Measurements from ENCODE around the gene MPZL2. TPM values are rescaled to one million over a fixed set of nuclear protein-coding genes. Genes with fewer than 3 reads are reported as not detected.

The MPZL2 gene
- total RNA-seq, 1 donor from 2014 or later: 13.4 TPM

DNA sequence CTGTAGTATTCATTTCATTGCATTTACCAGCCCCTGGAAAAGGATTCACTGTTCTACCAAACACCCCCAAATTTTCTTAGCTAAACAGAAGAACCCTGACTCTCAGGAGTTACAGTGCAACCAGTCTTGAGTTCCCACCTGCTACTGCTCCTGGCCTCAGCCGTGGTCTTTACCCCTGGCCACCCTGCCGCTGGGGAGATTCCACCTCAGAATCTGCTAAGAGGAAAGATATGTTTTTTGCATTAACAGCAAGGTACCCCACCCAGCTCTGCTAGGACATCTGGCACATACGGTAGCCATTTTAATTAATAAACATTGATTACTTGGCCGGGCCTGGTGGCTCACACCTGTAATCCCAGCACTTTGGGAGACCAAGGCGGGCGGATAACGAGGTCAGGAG lies 48.3 kb downstream of the MPZL2 start:
- Histone ChIP-seq H3K4me1 (peaks cover 19% of the 10 kb centered on the region), H3K27ac (replicated peaks) (peak overlapping the region; percentile 16), H3K4me3 (no peak overlapping the region), H3K9me3 (replicated peaks) (no peaks in the 10 kb centered on the region), H3K36me3 (no peaks in the 10 kb centered on the region), H3K27me3 (ENCODE audit: low read depth) (peaks cover under 1% of the 10 kb centered on the region)
- TF ChIP-seq, protein P1, sequence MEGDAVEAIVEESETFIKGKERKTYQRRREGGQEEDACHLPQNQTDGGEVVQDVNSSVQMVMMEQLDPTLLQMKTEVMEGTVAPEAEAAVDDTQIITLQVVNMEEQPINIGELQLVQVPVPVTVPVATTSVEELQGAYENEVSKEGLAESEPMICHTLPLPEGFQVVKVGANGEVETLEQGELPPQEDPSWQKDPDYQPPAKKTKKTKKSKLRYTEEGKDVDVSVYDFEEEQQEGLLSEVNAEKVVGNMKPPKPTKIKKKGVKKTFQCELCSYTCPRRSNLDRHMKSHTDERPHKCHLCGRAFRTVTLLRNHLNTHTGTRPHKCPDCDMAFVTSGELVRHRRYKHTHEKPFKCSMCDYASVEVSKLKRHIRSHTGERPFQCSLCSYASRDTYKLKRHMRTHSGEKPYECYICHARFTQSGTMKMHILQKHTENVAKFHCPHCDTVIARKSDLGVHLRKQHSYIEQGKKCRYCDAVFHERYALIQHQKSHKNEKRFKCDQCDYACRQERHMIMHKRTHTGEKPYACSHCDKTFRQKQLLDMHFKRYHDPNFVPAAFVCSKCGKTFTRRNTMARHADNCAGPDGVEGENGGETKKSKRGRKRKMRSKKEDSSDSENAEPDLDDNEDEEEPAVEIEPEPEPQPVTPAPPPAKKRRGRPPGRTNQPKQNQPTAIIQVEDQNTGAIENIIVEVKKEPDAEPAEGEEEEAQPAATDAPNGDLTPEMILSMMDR (IDR thresholded peaks at IDR 0.05; ENCODE audit: borderline replicate concordance): no peak
- intact Hi-C loops (cut with micrococcal nuclease): no loop called here
- no peak for DNase-seq

- no peak overlapping the region for H3K4me3 ChIP-seq
- H3K27ac ChIP-seq (replicated peaks): peak overlapping the region; percentile 31
- no peaks in the 10 kb centered on the region for H3K36me3 ChIP-seq
- H3K27me3 ChIP-seq (ENCODE audit: low read depth): no peaks in the 10 kb centered on the region
- H3K9me3 ChIP-seq (replicated peaks): no peaks in the 10 kb centered on the region
- peaks cover 24% of the 10 kb centered on the region for H3K4me1 ChIP-seq
- TF ChIP-seq, protein P1 (IDR thresholded peaks at IDR 0.05; ENCODE audit: borderline replicate concordance): no peak
- intact Hi-C loops (cut with micrococcal nuclease): no loop called here
- no peak for DNase-seq
Measured at GRCh38 chr11:118215262-118215661, 48.8 kb downstream of the MPZL2 start.

DNA sequence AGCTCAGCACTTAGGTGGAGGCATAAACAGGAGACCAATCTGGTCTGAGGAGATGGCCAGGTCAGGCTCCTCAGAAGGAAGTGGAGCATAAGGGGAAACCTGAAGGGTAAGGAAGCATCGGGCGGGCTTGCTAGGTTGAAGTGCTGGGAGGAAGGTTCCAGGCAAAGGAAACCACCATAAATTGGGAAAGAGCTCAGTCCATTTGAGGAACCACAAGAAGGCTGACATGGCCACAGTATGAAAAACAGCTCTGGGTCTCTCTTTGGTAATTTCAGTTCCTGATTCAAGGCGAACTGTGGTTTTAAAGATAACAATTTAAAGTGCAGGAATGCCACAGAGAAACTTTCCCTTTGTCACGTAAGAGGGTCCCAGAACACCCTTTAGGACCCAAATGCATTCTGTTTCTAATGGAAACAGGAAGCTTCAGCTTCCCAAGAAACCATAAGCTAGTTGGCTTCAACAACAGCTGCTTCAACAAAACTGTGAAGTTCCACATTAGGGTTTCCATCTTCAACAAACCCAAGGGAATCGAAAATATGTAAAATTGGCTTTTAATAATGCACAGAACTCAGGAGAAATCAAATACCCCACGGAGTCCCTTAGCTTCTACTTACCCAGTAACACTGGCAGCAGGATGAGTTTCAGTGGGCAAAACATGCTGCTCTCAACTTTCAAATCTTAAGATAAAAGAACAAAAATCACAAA lies 49.7 kb downstream of the MPZL2 start:
- H3K36me3 ChIP-seq: no peaks in the 10 kb centered on the region
- H3K27ac ChIP-seq (replicated peaks): peak overlapping the region; percentile 31
- H3K9me3 ChIP-seq (replicated peaks): no peaks in the 10 kb centered on the region
- intact Hi-C loops (cut with micrococcal nuclease): no loop called here
- TF ChIP-seq, protein P1 (IDR thresholded peaks at IDR 0.05; ENCODE audit: borderline replicate concordance): no peak
- peaks cover 26% of the 10 kb centered on the region for H3K4me1 ChIP-seq
- H3K4me3 ChIP-seq: no peak overlapping the region
- H3K27me3 ChIP-seq (ENCODE audit: low read depth): no peaks in the 10 kb centered on the region
- DNase-seq: peak; percentile 24

- TF ChIP-seq, protein P1 (IDR thresholded peaks at IDR 0.05; ENCODE audit: borderline replicate concordance): no peak
- Histone ChIP-seq H3K27ac (replicated peaks) (peak overlapping the region; percentile 68), H3K9me3 (replicated peaks) (no peaks in the 10 kb centered on the region), H3K4me1 (peaks cover 26% of the 10 kb centered on the region), H3K27me3 (ENCODE audit: low read depth) (no peaks in the 10 kb centered on the region), H3K36me3 (no peaks in the 10 kb centered on the region), H3K4me3 (no peak overlapping the region)
- intact Hi-C loops (cut with micrococcal nuclease): no loop called here
- no peak for DNase-seq
Measured at GRCh38 chr11:118213781-118214180, 50.3 kb downstream of the MPZL2 start.

- peak overlapping the region; percentile 68 for H3K27ac ChIP-seq (replicated peaks)
Measured at GRCh38 chr11:118213201-118213600, 50.9 kb downstream of the MPZL2 start.

More at GRCh38 chr11:118213201-118213600, 50.9 kb downstream of the MPZL2 start:
- intact Hi-C loops (cut with micrococcal nuclease): no loop called here
- no peaks in the 10 kb centered on the region for H3K27me3 ChIP-seq (ENCODE audit: low read depth)
- H3K4me3 ChIP-seq: no peak overlapping the region
- peaks cover 26% of the 10 kb centered on the region for H3K4me1 ChIP-seq
- H3K36me3 ChIP-seq: no peaks in the 10 kb centered on the region
- TF ChIP-seq, protein P1 (IDR thresholded peaks at IDR 0.05; ENCODE audit: borderline replicate concordance): no peak
- no peaks in the 10 kb centered on the region for H3K9me3 ChIP-seq (replicated peaks)
- DNase-seq: no peak

All from left ventricle myocardium inferior (tissue), 1 donor.